ENCODE data around the gene PLPP7. TPM values are rescaled to one million over a fixed set of nuclear protein-coding genes. Genes with fewer than 3 reads are reported as not detected.

PLPP7 gene
- total RNA-seq, 1 donor from 2014 or later, result not detected

GRCh38 chr9:131272212-131272611 lies 17.3 kb upstream of the PLPP7 start:
- H3K27ac Mint-ChIP-seq, result peak overlapping the region; percentile 97
- H3K9me3 Mint-ChIP-seq, result no peaks in the 10 kb centered on the region
- peaks cover 41% of the 10 kb centered on the region for H3K4me1 Mint-ChIP-seq (ENCODE audit: low read depth)
- peak overlapping the region; percentile 100 for H3K4me3 Mint-ChIP-seq (ENCODE audit: low read depth)
- peaks cover 64% of the 10 kb centered on the region for H3K36me3 Mint-ChIP-seq (ENCODE audit: low read depth)
- no peaks in the 10 kb centered on the region for H3K27me3 Mint-ChIP-seq (ENCODE audit: low read depth)
- intact Hi-C loops (cut with micrococcal nuclease), result loop anchor here (5.0 to 10.0 kb wide), 3 partner anchors 125 to 1237 kb away; no protein-coding TSS in a partner anchor
- DNase-seq (ENCODE audit: low spot score), result no peak

GRCh38 chr9:131273146-131273855 lies 16.2 kb upstream of the PLPP7 start:
- Mint-ChIP-seq H3K4me1 (ENCODE audit: low read depth) (peaks cover 38% of the 10 kb centered on the region), H3K9me3 (no peaks in the 10 kb centered on the region), H3K27me3 (ENCODE audit: low read depth) (no peaks in the 10 kb centered on the region), H3K36me3 (ENCODE audit: low read depth) (peaks cover 64% of the 10 kb centered on the region), H3K4me3 (ENCODE audit: low read depth) (peak overlapping the region; percentile 100), H3K27ac (peak overlapping the region; percentile 97)
- intact Hi-C loops (cut with micrococcal nuclease), result loop anchor here (5.0 to 10.0 kb wide), 3 partner anchors 124 to 1238 kb away; no protein-coding TSS in a partner anchor
- no peak for DNase-seq (ENCODE audit: low spot score)

GRCh38 chr9:131273856-131274673 lies 15.5 kb upstream of the PLPP7 start:
- peak overlapping the region; percentile 97 for H3K27ac Mint-ChIP-seq
- peaks cover 63% of the 10 kb centered on the region for H3K36me3 Mint-ChIP-seq (ENCODE audit: low read depth)
- H3K4me3 Mint-ChIP-seq (ENCODE audit: low read depth), result peak overlapping the region; percentile 100
- H3K27me3 Mint-ChIP-seq (ENCODE audit: low read depth), result no peaks in the 10 kb centered on the region
- peaks cover 43% of the 10 kb centered on the region for H3K4me1 Mint-ChIP-seq (ENCODE audit: low read depth)
- no peaks in the 10 kb centered on the region for H3K9me3 Mint-ChIP-seq
- DNase-seq (ENCODE audit: low spot score), result no peak
- intact Hi-C loops (cut with micrococcal nuclease), result loop anchor here (1.0 to 10.0 kb wide), 5 partner anchors 36 to 1239 kb away; no protein-coding TSS in a partner anchor

GRCh38 chr9:131274674-131275331 lies 14.7 kb upstream of the PLPP7 start:
- H3K27ac Mint-ChIP-seq, result peak overlapping the region; percentile 97
- no peak for DNase-seq (ENCODE audit: low spot score)
- peaks cover 60% of the 10 kb centered on the region for H3K36me3 Mint-ChIP-seq (ENCODE audit: low read depth)
- H3K27me3 Mint-ChIP-seq (ENCODE audit: low read depth), result no peaks in the 10 kb centered on the region
- peaks cover 38% of the 10 kb centered on the region for H3K4me1 Mint-ChIP-seq (ENCODE audit: low read depth)
- peak overlapping the region; percentile 100 for H3K4me3 Mint-ChIP-seq (ENCODE audit: low read depth)
- intact Hi-C loops (cut with micrococcal nuclease), result loop anchor here (1.0 to 10.0 kb wide), 7 partner anchors 37 to 1240 kb away; partner anchors contain the start of genes NUP214 and POMT1
- no peaks in the 10 kb centered on the region for H3K9me3 Mint-ChIP-seq

GRCh38 chr9:131275332-131276093 lies 14.0 kb upstream of the PLPP7 start:
- Mint-ChIP-seq H3K4me3 (ENCODE audit: low read depth) (peak overlapping the region; percentile 100), H3K4me1 (ENCODE audit: low read depth) (peaks cover 34% of the 10 kb centered on the region), H3K36me3 (ENCODE audit: low read depth) (peaks cover 56% of the 10 kb centered on the region), H3K27ac (peak overlapping the region; percentile 97), H3K9me3 (no peaks in the 10 kb centered on the region), H3K27me3 (ENCODE audit: low read depth) (no peaks in the 10 kb centered on the region)
- DNase-seq (ENCODE audit: low spot score), result peak; percentile 24
- intact Hi-C loops (cut with micrococcal nuclease), result loop anchor here (2.0 to 10.0 kb wide), 4 partner anchors 97 to 1241 kb away; partner anchors contain the start of genes NUP214 and POMT1

- Mint-ChIP-seq H3K4me3 (ENCODE audit: low read depth) (peak within 1 kb of the TSS; percentile 100), H3K4me1 (ENCODE audit: low read depth) (peaks cover 27% of the 10 kb centered on the region), H3K27ac (peak within 1 kb of the TSS; percentile 97), H3K27me3 (ENCODE audit: low read depth) (peaks cover 4% of the 10 kb centered on the region), H3K36me3 (ENCODE audit: low read depth) (peaks cover 48% of the 10 kb centered on the region), H3K9me3 (no peaks in the 10 kb centered on the region)
- peak; percentile 48 for DNase-seq (ENCODE audit: low spot score)
- intact Hi-C loops (cut with micrococcal nuclease), result loop anchor here (5.0 to 10.0 kb wide), 3 partner anchors 149 to 1241 kb away; partner anchors contain the start of genes NUP214 and POMT1
These were observed 13.2 kb upstream of the PLPP7 start, which contains the start of gene FAM78A for GRCh38 chr9:131276094-131276888. FAM78A (minus strand) TSS chr9:131276510; CDS start chr9:131276179, 331 bp downstream.

GRCh38 chr9:131276891-131277286 lies 12.6 kb upstream of the PLPP7 start:
- Mint-ChIP-seq H3K27me3 (ENCODE audit: low read depth) (peaks cover 8% of the 10 kb centered on the region), H3K36me3 (ENCODE audit: low read depth) (peaks cover 43% of the 10 kb centered on the region), H3K4me3 (ENCODE audit: low read depth) (peak overlapping the region; percentile 56), H3K27ac (no peak overlapping the region), H3K4me1 (ENCODE audit: low read depth) (peaks cover 23% of the 10 kb centered on the region), H3K9me3 (no peaks in the 10 kb centered on the region)
- intact Hi-C loops (cut with micrococcal nuclease), result loop anchor here (5.0 to 10.0 kb wide), 3 partner anchors 150 to 1242 kb away; partner anchors contain the start of genes NUP214 and POMT1
- DNase-seq (ENCODE audit: low spot score), result no peak

GRCh38 chr9:131277287-131277909 lies 12.1 kb upstream of the PLPP7 start:
- DNase-seq (ENCODE audit: low spot score), result no peak
- no peak overlapping the region for H3K27ac Mint-ChIP-seq
- intact Hi-C loops (cut with micrococcal nuclease), result loop anchor here (5.0 to 10.0 kb wide), 3 partner anchors 150 to 1243 kb away; partner anchors contain the start of genes NUP214 and POMT1
- H3K27me3 Mint-ChIP-seq (ENCODE audit: low read depth), result peaks cover 14% of the 10 kb centered on the region
- H3K9me3 Mint-ChIP-seq, result no peaks in the 10 kb centered on the region
- no peak overlapping the region for H3K4me3 Mint-ChIP-seq (ENCODE audit: low read depth)
- H3K36me3 Mint-ChIP-seq (ENCODE audit: low read depth), result peaks cover 38% of the 10 kb centered on the region
- H3K4me1 Mint-ChIP-seq (ENCODE audit: low read depth), result peaks cover 23% of the 10 kb centered on the region

GRCh38 chr9:131277910-131278701 lies 11.4 kb upstream of the PLPP7 start:
- peaks cover 14% of the 10 kb centered on the region for H3K27me3 Mint-ChIP-seq (ENCODE audit: low read depth)
- intact Hi-C loops (cut with micrococcal nuclease), result loop anchor here (5.0 to 10.0 kb wide), 3 partner anchors 151 to 1243 kb away; partner anchors contain the start of genes NUP214 and POMT1

GRCh38 chr9:131278702-131279111 lies 10.8 kb upstream of the PLPP7 start:
- H3K27me3 Mint-ChIP-seq (ENCODE audit: low read depth), result peaks cover 20% of the 10 kb centered on the region
- peaks cover 27% of the 10 kb centered on the region for H3K36me3 Mint-ChIP-seq (ENCODE audit: low read depth)
- intact Hi-C loops (cut with micrococcal nuclease), result loop anchor here (5.0 to 10.0 kb wide), 3 partner anchors 151 to 1244 kb away; partner anchors contain the start of genes NUP214 and POMT1
- H3K27ac Mint-ChIP-seq, result peak overlapping the region; percentile 91
- H3K4me3 Mint-ChIP-seq (ENCODE audit: low read depth), result peak overlapping the region; percentile 85
- H3K9me3 Mint-ChIP-seq, result no peaks in the 10 kb centered on the region
- peak; percentile 44 for DNase-seq (ENCODE audit: low spot score)
- peaks cover 19% of the 10 kb centered on the region for H3K4me1 Mint-ChIP-seq (ENCODE audit: low read depth)

More at GRCh38 chr9:131277910-131278701, 11.4 kb upstream of the PLPP7 start:
- Mint-ChIP-seq H3K27ac (peak overlapping the region; percentile 91), H3K4me3 (ENCODE audit: low read depth) (peak overlapping the region; percentile 85), H3K9me3 (no peaks in the 10 kb centered on the region), H3K36me3 (ENCODE audit: low read depth) (peaks cover 33% of the 10 kb centered on the region), H3K4me1 (ENCODE audit: low read depth) (peaks cover 19% of the 10 kb centered on the region)
- DNase-seq (ENCODE audit: low spot score), result peak; percentile 67
